Spleen (tissue), 11 donors: Measurements from ENCODE around the gene APP. TPM values are rescaled to one million over a fixed set of nuclear protein-coding genes. Genes with fewer than 3 reads are reported as not detected.

Experiments used
- DNase-seq: peaks from one replicate; pipeline ENCODE4 v3.0.0-alpha.2; 2020
- H3K27ac ChIP-seq, 8 donors: fragments of 200-600 bp; sonication (generic) in 7 of 8; 1 replicate in 4 of 8; 2 replicates in 4 of 8; pipeline versions ENCODE4 v1.5.0 to v1.8.0; 2016 to 2021; ENCODE audit warnings: inconsistent platforms in 4 of 8, mild to moderate bottlenecking in 4 of 8, moderate library complexity in 1 of 8
- H3K27me3 ChIP-seq, 7 donors: fragments of 200-600 bp; sonication (generic) in 6 of 7; replicated peaks in 1 of 7; 1 replicate in 4 of 7; 2 replicates in 3 of 7; pipeline versions ENCODE4 v1.5.0 to v1.8.0; 2016 to 2021; ENCODE audit warnings: inconsistent platforms in 3 of 7, mild to moderate bottlenecking in 1 of 7
- H3K36me3 ChIP-seq, 6 donors: fragments of 200-600 bp; sonication (generic) in 5 of 6; 1 replicate in 4 of 6; 2 replicates in 2 of 6; pipeline versions ENCODE4 v1.5.0 to v1.8.0; 2016 to 2021; ENCODE audit warnings: inconsistent platforms in 2 of 6
- H3K4me1 ChIP-seq, 6 donors: fragments of 200-600 bp; sonication (generic) in 5 of 6; 1 replicate in 3 of 6; 2 replicates in 3 of 6; pipeline versions ENCODE4 v1.5.0 to v1.8.0; 2016 to 2021; ENCODE audit warnings: inconsistent platforms in 3 of 6
- H3K4me3 ChIP-seq, 8 donors: fragments of 200-600 bp; sonication (generic) in 7 of 8; 1 replicate in 4 of 8; 2 replicates in 4 of 8; pipeline versions ENCODE4 v1.5.0 to v1.8.0; 2016 to 2021; ENCODE audit warnings: inconsistent platforms in 4 of 8, mild to moderate bottlenecking in 4 of 8, moderate library complexity in 2 of 8
- H3K9me3 ChIP-seq, 8 donors: fragments of 200-600 bp; sonication (generic) in 7 of 8; 1 replicate in 4 of 8; 2 replicates in 4 of 8; pipeline versions ENCODE4 v1.5.0 to v1.8.0; 2016 to 2021; ENCODE audit warnings: inconsistent platforms in 4 of 8
- POLR2A ChIP-seq, 3 donors: fragments of 450-650 bp; IDR thresholded peaks; one replicate each; pipeline ENCODE4 v1.5.1; 2017; ENCODE audit warnings: antibody characterized with exemption in 3 of 3, mild to moderate bottlenecking in 1 of 3
- POLR2AphosphoS5 ChIP-seq, 3 donors: sonication (generic); formaldehyde crosslinking; IDR thresholded peaks; one replicate each; pipeline ENCODE4 v1.5.1; 2017; ENCODE audit warnings: antibody characterized with exemption in 3 of 3
- WGBS, 5 donors: extraction: QIAGEN DNeasy Blood & Tissue Kit in 3 of 5; methylation state at CpG; one replicate each; pipeline versions ENCODE4 v1.1.5 to v1.1.7; 2013 to 2018; 5-methylcytosine and 5-hydroxymethylcytosine counted together
- intact Hi-C: fragments of 100-400 bp; cut with DNase I; formaldehyde crosslinking; loops from one replicate; pipeline ENCODE4 v1.15.0; 2023; ENCODE audit warnings: low total_unique reads
- polyA plus RNA-seq, 3 donors: library from polyadenylated mRNA; stranded (reverse); fragments of 200-250 nt; gene quantifications; one replicate each; pipeline ENCODE4 v1.2.1, GENCODE V29; 2013
- total RNA-seq, 7 donors: library from RNA; depleted of rRNA in 3 of 7; stranded (reverse); fragments of >200 nt in 3 of 7; fragmentation: NEBNext Ultra II Directional in 4 of 7; extraction: Animal tissue kit (Norgen Biotek cat#: 25700) in 4 of 7; gene quantifications; one replicate each; pipeline versions ENCODE4 v1.1.0 to v1.2.1, GENCODE V29; 2016 to 2021
- TF ChIP-seq, protein P1 (sequence below), 11 experiments: fragments of 200-600 bp in 7 of 11; fragments of 450-650 bp in 4 of 11; sonication (generic) in 4 of 11; IDR thresholded peaks in 8 of 11; conservative IDR thresholded peaks in 3 of 11; 1 replicate in 7 of 11; 2 replicates in 4 of 11; pipeline versions ENCODE4 v1.4.0 to v1.8.0; 2016 to 2021; ENCODE audit warnings: antibody characterized with exemption in 11 of 11, inconsistent platforms in 4 of 11, mild to moderate bottlenecking in 1 of 11
- donor health status: healthy with polysubstance abuse.
- donor health status: DM: no; HTN: no; CAD: no; lungs with moderate emphysema.
- donor health status: DM: no; HTN: no; CAD: no.
- donor health status: Bipolar disorder and iron deficiency.
- donor health status: healthy.
- donor health status: DM: no; HTN: no; CAD: no.
- donor health status: DM: yes; HTN: yes; CAD: no.

Gene APP
- total and polyA plus RNA-seq, 10 donors, result 25.3 to 398 (median 282) TPM

- 86 to 96% (median 90%) methylated on average over 6 of the region's 6 CpGs for WGBS, 5 donors
- H3K9me3 ChIP-seq, result no peaks in the 10 kb centered on the region
Measured at GRCh38 chr21:26011292-26011940, 159.2 kb downstream of the APP start.

GRCh38 chr21:26007951-26008498 is 162.5 kb downstream of the APP start:
- no peaks in the 10 kb centered on the region for H3K4me1 ChIP-seq
- no peak overlapping the region for H3K4me3 ChIP-seq
- intact Hi-C loops, result no loop called here
- H3K36me3 ChIP-seq, result peaks cover 0 to 12% (median 0%) of the 10 kb centered on the region in 6 donors
- H3K27me3 ChIP-seq, result no peaks in the 10 kb centered on the region
- H3K27ac ChIP-seq, result no peak overlapping the region
- no peak for DNase-seq
- H3K9me3 ChIP-seq, result no peaks in the 10 kb centered on the region
- 79 to 90% (median 84%) methylated on average over 8 of the region's 8 CpGs for WGBS, 5 donors
- TF ChIP-seq, protein P1, sequence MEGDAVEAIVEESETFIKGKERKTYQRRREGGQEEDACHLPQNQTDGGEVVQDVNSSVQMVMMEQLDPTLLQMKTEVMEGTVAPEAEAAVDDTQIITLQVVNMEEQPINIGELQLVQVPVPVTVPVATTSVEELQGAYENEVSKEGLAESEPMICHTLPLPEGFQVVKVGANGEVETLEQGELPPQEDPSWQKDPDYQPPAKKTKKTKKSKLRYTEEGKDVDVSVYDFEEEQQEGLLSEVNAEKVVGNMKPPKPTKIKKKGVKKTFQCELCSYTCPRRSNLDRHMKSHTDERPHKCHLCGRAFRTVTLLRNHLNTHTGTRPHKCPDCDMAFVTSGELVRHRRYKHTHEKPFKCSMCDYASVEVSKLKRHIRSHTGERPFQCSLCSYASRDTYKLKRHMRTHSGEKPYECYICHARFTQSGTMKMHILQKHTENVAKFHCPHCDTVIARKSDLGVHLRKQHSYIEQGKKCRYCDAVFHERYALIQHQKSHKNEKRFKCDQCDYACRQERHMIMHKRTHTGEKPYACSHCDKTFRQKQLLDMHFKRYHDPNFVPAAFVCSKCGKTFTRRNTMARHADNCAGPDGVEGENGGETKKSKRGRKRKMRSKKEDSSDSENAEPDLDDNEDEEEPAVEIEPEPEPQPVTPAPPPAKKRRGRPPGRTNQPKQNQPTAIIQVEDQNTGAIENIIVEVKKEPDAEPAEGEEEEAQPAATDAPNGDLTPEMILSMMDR (IDR thresholded peaks at IDR 0.05 in 8 of 11, conservative IDR thresholded peaks at IDR 0.05 in 3 of 11), result no peak
- TF ChIP-seq POLR2AphosphoS5 (IDR thresholded peaks at IDR 0.05) (no peak), POLR2A (IDR thresholded peaks at IDR 0.05) (no peak)

More at GRCh38 chr21:26011292-26011940, 159.2 kb downstream of the APP start:
- Histone ChIP-seq H3K36me3 (no peaks in the 10 kb centered on the region), H3K27ac (no peak overlapping the region), H3K4me1 (no peaks in the 10 kb centered on the region), H3K27me3 (no peaks in the 10 kb centered on the region), H3K4me3 (no peak overlapping the region)
- intact Hi-C loops, result no loop called here
- TF ChIP-seq POLR2A (IDR thresholded peaks at IDR 0.05), result no peak
- TF ChIP-seq, protein P1 (IDR thresholded peaks at IDR 0.05 in 8 of 11, conservative IDR thresholded peaks at IDR 0.05 in 3 of 11), result no peak
- TF ChIP-seq POLR2AphosphoS5 (IDR thresholded peaks at IDR 0.05), result no peak
- DNase-seq, result no peak

DNA sequence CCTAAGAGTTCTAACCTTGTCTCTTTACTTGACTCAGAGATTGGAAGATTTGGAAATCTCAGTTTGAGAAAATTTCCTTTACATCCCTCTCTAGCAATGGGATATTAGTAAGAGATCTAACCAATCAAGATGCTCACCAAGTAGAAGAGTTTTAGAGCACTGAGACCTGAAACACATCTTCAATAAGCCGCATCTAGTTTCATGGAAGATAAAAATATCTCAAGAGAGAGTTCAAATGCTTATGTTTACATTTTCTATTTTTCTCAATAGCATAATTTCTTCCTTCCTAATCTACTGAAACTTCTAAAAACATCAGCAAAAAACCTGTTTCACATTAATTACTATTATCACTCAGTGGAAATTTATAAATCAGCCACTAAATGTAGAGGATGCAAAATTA is 165.1 kb downstream of the APP start:
- Histone ChIP-seq H3K27me3 (no peaks in the 10 kb centered on the region), H3K4me1 (no peaks in the 10 kb centered on the region), H3K27ac (no peak overlapping the region), H3K9me3 (no peaks in the 10 kb centered on the region), H3K4me3 (no peak overlapping the region), H3K36me3 (peaks cover 0 to 12% (median 0%) of the 10 kb centered on the region in 6 donors)
- 94 to 100% (median 98%) methylated on average over 1 of the region's 1 CpG for WGBS, 5 donors
- DNase-seq, result no peak
- TF ChIP-seq, protein P1 (IDR thresholded peaks at IDR 0.05 in 8 of 11, conservative IDR thresholded peaks at IDR 0.05 in 3 of 11), result no peak
- TF ChIP-seq POLR2AphosphoS5 (IDR thresholded peaks at IDR 0.05) (no peak), POLR2A (IDR thresholded peaks at IDR 0.05) (no peak)
- intact Hi-C loops, result no loop called here

- Histone ChIP-seq H3K27me3 (no peaks in the 10 kb centered on the region), H3K4me1 (no peaks in the 10 kb centered on the region), H3K4me3 (no peak overlapping the region), H3K36me3 (peaks cover 0 to 28% (median 3%) of the 10 kb centered on the region in 6 donors), H3K9me3 (no peaks in the 10 kb centered on the region), H3K27ac (no peak overlapping the region)
- intact Hi-C loops, result no loop called here
- no peak for DNase-seq
- 91 to 98% (median 97%) methylated on average over 4 of the region's 4 CpGs for WGBS, 5 donors
- TF ChIP-seq POLR2A (IDR thresholded peaks at IDR 0.05) (no peak), POLR2AphosphoS5 (IDR thresholded peaks at IDR 0.05) (no peak)
- TF ChIP-seq, protein P1 (IDR thresholded peaks at IDR 0.05 in 8 of 11, conservative IDR thresholded peaks at IDR 0.05 in 3 of 11), result no peak
Measured at GRCh38 chr21:26003404-26003803, 167.2 kb downstream of the APP start.
